ENCODE measurements around the gene TTC39B.

DNA sequence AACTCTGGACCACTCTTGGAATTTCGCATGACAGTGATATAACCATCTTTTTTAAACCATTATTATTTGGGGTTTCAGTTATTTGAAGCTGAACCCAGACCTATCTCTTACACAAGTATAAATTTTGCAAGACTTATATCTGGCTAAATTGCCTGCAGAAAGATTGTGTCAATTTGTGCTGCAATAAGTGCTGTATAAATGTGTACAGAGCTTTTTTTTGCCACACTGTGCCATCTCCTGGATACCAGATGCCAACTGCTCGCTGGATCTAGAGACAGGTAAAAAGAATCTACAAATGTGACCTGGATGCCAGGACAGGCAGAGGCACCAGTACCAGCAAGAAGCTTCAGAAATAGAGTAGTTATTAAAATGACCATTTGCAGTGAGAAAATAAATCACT, 25.9 kb upstream of the TTC39B start:
- TF ChIP-seq ZSCAN23 (tag by site-specific recombination; IDR thresholded peaks at IDR 0.05): no peak
- TF ChIP-seq ZBTB8A (tag by site-specific recombination; IDR thresholded peaks at IDR 0.05): no peak
- TF ChIP-seq, protein P1, sequence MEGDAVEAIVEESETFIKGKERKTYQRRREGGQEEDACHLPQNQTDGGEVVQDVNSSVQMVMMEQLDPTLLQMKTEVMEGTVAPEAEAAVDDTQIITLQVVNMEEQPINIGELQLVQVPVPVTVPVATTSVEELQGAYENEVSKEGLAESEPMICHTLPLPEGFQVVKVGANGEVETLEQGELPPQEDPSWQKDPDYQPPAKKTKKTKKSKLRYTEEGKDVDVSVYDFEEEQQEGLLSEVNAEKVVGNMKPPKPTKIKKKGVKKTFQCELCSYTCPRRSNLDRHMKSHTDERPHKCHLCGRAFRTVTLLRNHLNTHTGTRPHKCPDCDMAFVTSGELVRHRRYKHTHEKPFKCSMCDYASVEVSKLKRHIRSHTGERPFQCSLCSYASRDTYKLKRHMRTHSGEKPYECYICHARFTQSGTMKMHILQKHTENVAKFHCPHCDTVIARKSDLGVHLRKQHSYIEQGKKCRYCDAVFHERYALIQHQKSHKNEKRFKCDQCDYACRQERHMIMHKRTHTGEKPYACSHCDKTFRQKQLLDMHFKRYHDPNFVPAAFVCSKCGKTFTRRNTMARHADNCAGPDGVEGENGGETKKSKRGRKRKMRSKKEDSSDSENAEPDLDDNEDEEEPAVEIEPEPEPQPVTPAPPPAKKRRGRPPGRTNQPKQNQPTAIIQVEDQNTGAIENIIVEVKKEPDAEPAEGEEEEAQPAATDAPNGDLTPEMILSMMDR (tag by site-specific recombination; IDR thresholded peaks at IDR 0.05): no peak
- no peak for TF ChIP-seq ZNF155 (tag by site-specific recombination; IDR thresholded peaks at IDR 0.05)
- TF ChIP-seq ZNF114 (tag by site-specific recombination; IDR thresholded peaks at IDR 0.05): no peak
- TF ChIP-seq ZEB2 (tag by site-specific recombination; IDR thresholded peaks at IDR 0.05): no peak
